Stimulated activated naive CD8-positive, alpha-beta T cell treated with anti-CD3 and anti-CD28 coated beads, Interleukin-15, amount 100 ng/mL, for 72 hours (primary cell): ENCODE data around the gene SDF4.

ENCODE experiments used
- ATAC-seq: fragments of 150-1000 bp; cut with Tn5 transposase; 2 replicates; pipeline ENCODE4 v1.10.0; 2021; ENCODE audit warnings: mild to moderate bottlenecking, moderate library complexity
- DNase-seq, 2 donors: peaks; one replicate each; pipeline ENCODE4 v3.0.0; 2021 to 2022
- H3K27ac Mint-ChIP-seq, 2 donors: one replicate each; pipeline ENCODE4 v1.8.0; 2022; ENCODE audit warnings: mild to moderate bottlenecking in 2 of 2, mixed read lengths in 2 of 2, moderate library complexity in 2 of 2
- H3K27me3 Mint-ChIP-seq: one replicate; pipeline ENCODE4 v1.8.0; 2022; ENCODE audit warnings: mixed read lengths
- H3K4me1 Mint-ChIP-seq: one replicate; pipeline ENCODE4 v1.8.0; 2022; ENCODE audit warnings: mild to moderate bottlenecking, mixed read lengths
- H3K4me3 Mint-ChIP-seq, 2 donors: one replicate each; pipeline ENCODE4 v1.8.0; 2022; ENCODE audit warnings: mild to moderate bottlenecking in 2 of 2, mixed read lengths in 2 of 2, moderate library complexity in 1 of 2
- H3K9me3 Mint-ChIP-seq, 2 donors: one replicate each; pipeline ENCODE4 v1.8.0; 2022; ENCODE audit warnings: mixed read lengths in 2 of 2

SDF4 gene, protein sequence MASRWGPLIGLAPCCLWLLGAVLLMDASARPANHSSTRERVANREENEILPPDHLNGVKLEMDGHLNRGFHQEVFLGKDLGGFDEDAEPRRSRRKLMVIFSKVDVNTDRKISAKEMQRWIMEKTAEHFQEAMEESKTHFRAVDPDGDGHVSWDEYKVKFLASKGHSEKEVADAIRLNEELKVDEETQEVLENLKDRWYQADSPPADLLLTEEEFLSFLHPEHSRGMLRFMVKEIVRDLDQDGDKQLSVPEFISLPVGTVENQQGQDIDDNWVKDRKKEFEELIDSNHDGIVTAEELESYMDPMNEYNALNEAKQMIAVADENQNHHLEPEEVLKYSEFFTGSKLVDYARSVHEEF

DNA sequence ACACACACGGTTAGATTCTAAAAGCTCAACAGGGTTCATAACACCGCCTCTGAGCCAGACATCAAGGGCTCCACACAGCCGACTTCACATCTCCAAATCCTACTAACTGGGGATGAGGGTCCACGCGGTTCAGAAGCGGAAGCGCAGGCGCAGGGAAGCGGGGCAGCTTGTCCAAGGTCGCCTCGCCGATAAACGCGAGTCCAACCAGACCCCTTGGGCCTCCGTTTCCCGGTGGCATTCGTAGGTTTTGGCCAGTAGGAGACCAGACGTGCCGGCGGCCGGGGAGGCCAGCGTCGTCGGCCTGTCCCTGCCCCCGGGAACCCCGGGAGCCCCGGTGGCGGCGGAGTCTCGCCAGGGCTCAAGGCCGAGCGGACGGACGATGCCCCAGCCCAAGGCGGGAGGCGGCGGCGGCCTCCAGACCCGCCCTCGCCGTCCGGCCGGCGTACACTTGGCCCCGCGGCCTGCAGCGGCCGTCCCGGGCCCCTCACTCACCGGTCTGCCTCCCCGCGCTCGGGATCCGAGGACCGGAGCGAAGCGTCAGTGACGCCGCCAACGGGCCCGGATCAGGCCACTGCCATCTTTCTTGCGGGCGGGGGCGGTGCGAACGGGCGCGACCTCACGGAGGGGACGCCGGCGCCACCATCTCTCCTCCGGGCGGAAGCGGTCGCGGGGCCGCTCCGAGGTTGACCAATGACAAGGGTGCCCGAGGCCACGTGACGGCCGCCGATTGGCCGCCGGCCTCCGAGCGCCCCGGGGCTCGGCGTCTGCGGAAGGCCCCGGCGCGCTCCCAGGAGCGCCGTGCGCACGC is at the start of gene SDF4:
Gene SDF4, minus strand, starts transcription at position 602 of the 808 bp plus-strand sequence. CDS start 3,229 bp downstream, outside the sequence.
- Mint-ChIP-seq H3K9me3 (no peaks in the 10 kb centered on the region), H3K4me1 (peaks cover 43% of the 10 kb centered on the region)

DNA sequence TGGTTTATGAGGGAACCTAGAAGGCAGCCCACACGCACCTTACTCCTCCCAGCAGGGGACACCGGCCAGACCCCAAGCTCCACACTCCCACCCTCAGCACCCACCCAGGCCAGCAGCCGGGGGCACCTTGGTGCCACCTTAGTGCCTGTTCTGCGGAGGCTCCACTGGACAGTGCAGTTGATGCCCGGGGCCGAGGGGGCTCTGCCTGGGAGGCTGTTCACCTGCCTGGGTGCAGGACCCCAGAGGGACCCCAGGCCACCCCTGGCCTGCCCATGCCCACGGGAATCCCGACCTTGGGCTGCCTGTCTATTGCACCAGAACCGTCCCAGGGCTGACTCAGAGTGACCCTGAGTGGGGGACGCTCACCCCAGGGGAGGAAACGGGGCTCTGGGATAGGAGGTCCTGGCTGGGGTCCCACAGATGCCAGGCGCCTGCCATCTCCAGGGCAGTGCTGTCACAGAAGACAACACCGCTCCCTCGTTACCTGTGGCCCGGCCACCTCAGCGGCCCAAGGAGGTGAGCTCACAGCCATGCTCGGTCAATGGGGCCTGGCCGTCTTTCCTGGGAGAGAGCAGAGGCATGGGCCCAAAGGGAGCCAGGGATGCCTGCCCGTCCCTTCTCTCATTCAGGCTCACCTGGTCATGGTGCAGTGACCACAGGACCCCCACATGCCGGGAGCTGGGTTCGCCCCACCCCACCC is 49.1 kb upstream of the SDF4 start:
- Mint-ChIP-seq H3K4me1 (peaks cover 14% of the 10 kb centered on the region), H3K4me3 (no peak overlapping the region), H3K27me3 (no peaks in the 10 kb centered on the region), H3K9me3 (no peaks in the 10 kb centered on the region), H3K27ac (no peak overlapping the region)
- no peak for DNase-seq
- ATAC-seq = no peak

More for the DNA sequence above, at the start of gene SDF4:
- H3K4me3 Mint-ChIP-seq = peak within 1 kb of the TSS; percentile 89 to 92
- peak; percentile 96 to 98 for DNase-seq
- peak within 1 kb of the TSS; percentile 94 to 98 for H3K27ac Mint-ChIP-seq
- H3K27me3 Mint-ChIP-seq = no peaks in the 10 kb centered on the region
- ATAC-seq = peak; percentile 95

DNA sequence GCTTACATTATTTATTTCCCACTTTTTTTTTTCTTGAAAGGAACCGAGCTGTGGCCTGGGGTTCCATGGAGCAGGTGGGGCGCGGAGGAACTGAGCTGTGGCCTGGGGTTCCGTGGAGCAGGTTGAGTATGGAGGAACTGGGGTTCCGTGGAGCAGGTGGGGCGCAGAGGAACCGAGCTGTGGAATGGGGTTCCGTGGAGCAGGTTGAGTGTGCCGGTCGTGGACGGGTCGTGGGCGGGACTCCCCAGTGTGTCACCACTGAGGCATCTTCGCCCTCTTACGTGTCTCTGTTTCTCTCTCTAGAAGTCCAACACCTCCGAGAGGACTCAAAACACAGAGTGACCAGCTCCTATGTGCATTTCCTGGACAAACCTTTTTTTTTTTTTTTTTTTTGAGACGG is 47.2 kb upstream of the SDF4 start:
- Mint-ChIP-seq H3K4me1 (peaks cover 21% of the 10 kb centered on the region), H3K27me3 (no peaks in the 10 kb centered on the region)
- DNase-seq = no peak

DNA sequence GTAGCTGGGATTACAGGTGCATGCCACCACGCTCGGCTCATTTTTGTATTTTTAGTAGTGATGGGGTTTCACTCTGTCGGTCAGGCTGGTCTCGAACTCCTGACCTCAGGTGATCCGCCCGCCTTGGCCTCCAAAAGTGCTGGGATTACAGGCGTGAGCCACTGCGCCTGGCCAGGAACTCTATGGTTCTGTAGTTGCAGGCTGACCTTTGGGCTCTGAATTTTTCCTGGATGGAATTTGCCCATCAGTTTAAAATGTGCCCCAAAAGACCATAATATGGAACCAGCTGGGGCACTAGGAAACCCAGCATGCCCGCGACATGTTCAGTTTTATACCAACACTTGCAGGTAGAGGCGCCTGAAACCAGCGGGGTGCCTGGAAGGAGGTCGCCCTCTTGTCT is 46.8 kb upstream of the SDF4 start:
- no peaks in the 10 kb centered on the region for H3K9me3 Mint-ChIP-seq
- no peaks in the 10 kb centered on the region for H3K27me3 Mint-ChIP-seq
- peak overlapping the region in 1 of 2 donors; percentile 25 for H3K27ac Mint-ChIP-seq
- no peak for ATAC-seq
- DNase-seq = no peak
- no peak overlapping the region for H3K4me3 Mint-ChIP-seq
- H3K4me1 Mint-ChIP-seq = peaks cover 19% of the 10 kb centered on the region

More for the DNA sequence above, 47.2 kb upstream of the SDF4 start:
- no peak for ATAC-seq
- no peak overlapping the region for H3K4me3 Mint-ChIP-seq
- H3K9me3 Mint-ChIP-seq = no peaks in the 10 kb centered on the region
- H3K27ac Mint-ChIP-seq = peak overlapping the region in 1 of 2 donors; percentile 25

DNA sequence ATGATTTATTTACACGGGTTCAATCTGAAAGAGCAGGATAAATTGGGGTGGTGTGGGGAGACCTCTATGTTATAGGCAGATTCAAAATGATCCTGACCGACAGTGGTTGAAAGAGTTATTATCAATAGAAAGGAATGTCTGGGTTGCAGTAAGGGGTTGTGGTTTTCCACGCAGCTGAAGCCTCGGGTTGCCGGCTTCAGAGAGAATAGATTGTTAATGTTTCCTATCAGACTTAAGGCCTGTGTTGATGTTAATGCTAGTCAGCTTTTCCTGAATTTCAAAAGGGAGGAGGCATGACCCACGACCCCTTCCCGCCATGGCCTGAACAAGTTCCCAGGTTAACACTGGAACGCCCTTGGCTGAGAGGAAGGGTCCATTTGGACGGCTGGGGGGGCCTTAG is 44.0 kb upstream of the SDF4 start:
- Mint-ChIP-seq H3K27me3 (no peaks in the 10 kb centered on the region), H3K4me3 (no peak overlapping the region), H3K27ac (no peak overlapping the region), H3K9me3 (no peaks in the 10 kb centered on the region), H3K4me1 (peaks cover 29% of the 10 kb centered on the region)
- ATAC-seq = no peak
- no peak for DNase-seq

DNA sequence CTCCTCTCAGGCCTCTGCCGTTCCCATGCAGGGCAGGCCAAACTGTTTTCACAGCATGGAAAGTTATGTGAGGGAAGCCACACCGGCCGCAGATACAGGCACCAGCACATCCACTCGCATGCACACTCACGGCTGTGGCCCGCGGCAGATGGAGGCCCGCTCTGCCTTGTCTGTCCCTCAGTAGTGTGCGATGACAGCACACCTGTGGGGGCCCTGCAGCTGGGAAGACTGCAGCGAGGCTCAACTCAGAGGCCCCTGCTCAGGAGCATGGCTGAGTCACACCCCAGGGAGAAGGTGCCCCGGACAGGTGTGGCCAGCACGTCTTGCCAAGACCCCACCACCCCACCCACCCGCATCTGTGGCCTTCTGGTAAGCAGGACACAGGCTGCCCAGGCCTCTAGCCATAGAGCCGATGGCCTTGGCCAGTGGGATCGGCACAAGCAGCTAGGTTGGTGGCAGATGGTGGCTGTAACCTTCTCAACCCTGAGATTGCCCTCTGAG is 43.2 kb upstream of the SDF4 start:
- H3K27me3 Mint-ChIP-seq = no peaks in the 10 kb centered on the region
- peak overlapping the region; percentile 76 to 84 for H3K4me3 Mint-ChIP-seq
- no peak for DNase-seq
- H3K9me3 Mint-ChIP-seq = no peaks in the 10 kb centered on the region
- peaks cover 38% of the 10 kb centered on the region for H3K4me1 Mint-ChIP-seq
- ATAC-seq = no peak
- no peak overlapping the region for H3K27ac Mint-ChIP-seq

DNA sequence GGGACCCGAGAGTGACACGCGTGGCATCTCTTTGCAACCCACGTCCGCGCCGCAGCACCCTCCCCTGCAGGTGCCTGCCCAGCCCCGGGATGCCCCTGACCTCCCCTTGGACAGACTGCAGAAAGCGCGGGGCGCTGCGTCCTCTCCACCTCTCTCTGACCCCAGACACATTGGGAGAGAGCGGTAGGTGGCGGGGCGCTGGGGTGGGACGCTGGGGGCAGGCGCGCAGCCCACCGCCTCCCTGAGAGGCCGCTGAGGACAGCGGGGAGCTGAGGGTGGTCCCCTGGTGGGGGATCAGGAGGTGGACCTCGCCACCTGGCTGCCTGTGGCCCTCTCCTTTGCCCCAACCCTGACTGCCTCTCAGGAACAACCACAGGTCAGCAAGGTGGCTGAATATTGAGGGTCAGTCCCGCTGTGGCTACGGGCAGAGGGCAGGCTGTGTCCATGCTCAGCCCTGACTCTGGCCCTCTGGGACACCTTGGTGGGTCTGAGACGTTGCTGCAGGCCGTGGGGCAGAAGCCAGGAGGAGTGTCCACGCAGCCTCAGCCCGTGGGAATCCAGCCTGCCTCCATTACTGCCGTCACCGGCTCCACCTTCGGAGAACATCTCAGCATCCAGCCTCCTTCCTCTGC is 42.6 kb upstream of the SDF4 start:
- no peaks in the 10 kb centered on the region for H3K27me3 Mint-ChIP-seq
- H3K9me3 Mint-ChIP-seq = no peaks in the 10 kb centered on the region
- ATAC-seq (peak; percentile 41), DNase-seq (no peak)
- peak overlapping the region in 1 of 2 donors; percentile 48 for H3K27ac Mint-ChIP-seq
- H3K4me3 Mint-ChIP-seq = peak overlapping the region; percentile 76 to 84
- H3K4me1 Mint-ChIP-seq = peaks cover 43% of the 10 kb centered on the region

DNA sequence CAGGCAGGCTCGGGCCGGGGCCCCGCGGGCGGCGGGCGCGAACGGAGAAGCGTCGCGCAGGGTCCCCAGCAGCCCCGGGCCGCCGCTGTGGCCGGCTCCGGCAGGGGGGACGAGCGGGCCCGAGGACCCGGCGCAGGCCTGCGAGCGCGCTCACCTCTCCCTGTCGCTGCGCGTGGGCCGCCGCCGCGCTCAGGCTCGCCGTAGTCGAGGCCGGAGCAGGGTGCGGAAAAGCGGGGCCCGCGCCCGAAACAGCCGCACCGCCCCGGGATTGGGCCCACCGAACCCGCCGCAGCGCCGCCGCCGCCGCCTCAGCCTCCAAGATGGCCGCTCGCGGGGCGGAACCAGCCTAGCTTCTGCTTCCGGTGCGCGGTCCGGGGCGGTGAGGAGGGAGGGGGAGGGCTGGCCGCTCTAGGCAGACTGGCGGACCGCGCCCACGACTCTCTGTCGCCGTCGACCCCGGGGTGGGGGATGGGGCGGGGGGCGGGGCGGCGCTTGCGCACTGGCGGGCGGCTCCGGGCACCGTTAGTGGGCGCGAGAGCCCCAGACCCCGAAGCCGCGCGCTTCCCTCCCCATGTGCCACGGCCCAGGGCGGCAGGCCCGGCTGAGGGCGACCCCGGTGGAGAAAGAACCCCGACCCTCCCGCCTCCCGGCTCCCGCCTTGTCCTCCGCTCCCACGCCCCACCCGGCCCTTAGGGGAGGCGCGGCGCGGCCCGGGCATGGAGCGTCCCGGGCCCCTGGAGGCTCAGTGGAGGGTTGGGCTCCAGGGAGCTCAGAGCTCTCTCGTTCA is 41.9 kb upstream of the SDF4 start, which contains the start of gene UBE2J2:
Gene UBE2J2, minus strand, starts transcription at position 343 of the 787 bp plus-strand sequence. CDS start 5,862 bp downstream, outside the sequence.
- Mint-ChIP-seq H3K4me1 (peaks cover 46% of the 10 kb centered on the region), H3K4me3 (peak within 1 kb of the TSS; percentile 88 to 89), H3K27me3 (no peaks in the 10 kb centered on the region), H3K27ac (peak within 1 kb of the TSS; percentile 89 to 97), H3K9me3 (no peaks in the 10 kb centered on the region)
- DNase-seq (peak; percentile 90 to 92), ATAC-seq (peak; percentile 97)

DNA sequence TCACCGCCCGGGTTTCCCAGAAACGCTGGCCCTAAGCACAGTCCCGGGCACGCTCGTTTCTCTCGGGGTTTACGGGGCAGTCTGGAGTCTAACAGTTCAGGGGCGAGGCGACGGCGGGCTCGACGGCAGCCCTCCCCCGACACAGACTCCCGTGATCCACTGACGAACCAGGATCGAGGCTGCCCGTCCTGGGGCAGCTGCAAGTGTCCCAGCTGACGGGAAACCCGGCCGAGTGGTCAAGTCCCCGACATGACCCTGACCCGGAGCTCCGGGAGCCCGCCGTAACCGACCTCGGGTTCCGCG is 41.4 kb upstream of the SDF4 start:
- DNase-seq = no peak
- H3K4me1 Mint-ChIP-seq = peaks cover 51% of the 10 kb centered on the region

DNA sequence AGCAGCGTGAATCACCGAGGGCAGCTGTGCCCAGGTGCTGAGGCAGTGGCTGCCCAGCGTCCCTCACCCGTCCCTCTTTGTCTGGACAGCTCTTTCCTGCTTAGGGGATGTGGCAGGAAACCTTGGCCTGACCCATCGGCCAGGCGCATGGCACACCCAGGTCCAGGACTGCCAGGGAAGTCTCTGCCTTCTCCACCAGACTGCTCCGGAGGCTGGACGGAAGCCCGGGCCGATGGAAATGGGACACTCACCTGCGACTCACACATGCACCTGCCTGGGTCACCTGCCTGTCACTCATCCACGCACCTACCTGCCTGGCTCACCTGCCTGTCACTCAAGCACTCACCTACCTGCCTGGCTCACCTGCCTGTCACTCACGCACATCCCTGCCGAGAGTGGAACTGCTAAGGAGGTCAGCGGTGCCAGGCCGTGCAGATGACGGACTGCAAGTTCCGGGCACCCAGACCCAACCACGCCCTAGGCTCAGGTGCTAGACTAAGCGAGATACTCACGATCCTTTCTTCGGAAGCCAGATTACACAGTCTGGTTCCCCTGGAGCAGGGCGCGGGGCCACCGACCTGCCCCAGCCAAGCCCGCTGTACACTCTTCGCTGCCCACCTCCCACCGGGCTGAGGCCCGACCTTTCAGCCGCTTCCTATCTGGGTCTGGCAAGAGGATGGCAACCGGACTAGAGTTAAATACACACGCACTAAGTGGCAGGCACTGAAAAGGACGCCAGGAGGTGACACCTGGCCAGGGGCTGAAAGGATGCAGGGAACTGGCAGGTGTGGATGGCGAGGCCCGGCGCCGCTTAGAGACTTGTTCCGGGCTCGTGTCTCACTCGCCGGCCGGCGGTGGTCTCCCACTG is 40.8 kb upstream of the SDF4 start:
- Mint-ChIP-seq H3K4me3 (peak overlapping the region; percentile 88 to 89), H3K27me3 (no peaks in the 10 kb centered on the region), H3K9me3 (no peaks in the 10 kb centered on the region), H3K4me1 (peaks cover 56% of the 10 kb centered on the region), H3K27ac (peak overlapping the region; percentile 89 to 97)
- no peak for ATAC-seq
- no peak for DNase-seq

More for the DNA sequence above, 41.4 kb upstream of the SDF4 start:
- no peaks in the 10 kb centered on the region for H3K9me3 Mint-ChIP-seq
- peak overlapping the region; percentile 88 to 89 for H3K4me3 Mint-ChIP-seq
- H3K27ac Mint-ChIP-seq = peak overlapping the region; percentile 89 to 97
- no peak for ATAC-seq
- no peaks in the 10 kb centered on the region for H3K27me3 Mint-ChIP-seq

DNA sequence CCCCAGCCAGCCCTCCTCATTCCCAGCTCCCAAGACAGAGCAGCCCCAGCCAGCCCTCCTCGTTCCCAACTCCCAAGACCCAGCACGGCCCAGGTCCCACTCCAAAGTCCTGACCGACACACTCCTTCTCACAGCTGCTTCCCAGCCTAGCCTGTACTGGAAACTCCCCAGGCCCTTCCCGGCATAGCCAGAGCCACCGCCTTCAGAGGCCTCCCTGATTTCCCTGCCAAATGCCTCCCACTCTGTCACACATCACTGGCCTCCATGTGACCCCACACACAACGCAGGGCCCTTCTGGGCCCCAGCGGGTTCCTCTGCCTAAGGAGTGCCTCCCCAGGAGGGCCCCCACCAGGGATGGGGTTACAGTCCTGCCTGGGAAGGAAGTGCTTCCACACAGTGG is 39.0 kb upstream of the SDF4 start:
- Mint-ChIP-seq H3K4me1 (peaks cover 66% of the 10 kb centered on the region), H3K4me3 (peak overlapping the region; percentile 69 to 88)
- no peak for DNase-seq

DNA sequence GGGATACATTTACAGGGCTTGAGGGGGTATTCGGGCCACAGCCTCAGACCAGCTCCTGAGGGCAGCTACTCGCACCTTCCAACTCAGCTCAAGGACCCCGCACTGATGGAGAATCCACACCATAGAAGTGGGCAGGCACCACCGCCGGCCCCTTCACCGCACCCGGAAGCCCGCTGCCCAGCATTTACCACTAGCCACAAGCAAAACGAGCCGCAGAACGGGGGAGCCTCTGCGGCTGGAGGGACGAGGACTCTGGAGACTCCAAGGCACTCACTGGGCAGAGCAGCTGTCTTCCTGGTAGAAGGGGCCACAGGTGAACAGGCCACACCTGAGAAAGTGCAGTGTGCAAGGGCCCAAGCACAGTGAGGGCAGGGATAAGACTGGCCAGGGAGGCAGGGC is 36.5 kb upstream of the SDF4 start:
- no peak for DNase-seq
- Mint-ChIP-seq H3K4me3 (no peak overlapping the region), H3K27me3 (no peaks in the 10 kb centered on the region), H3K4me1 (peaks cover 62% of the 10 kb centered on the region), H3K27ac (no peak overlapping the region), H3K9me3 (no peaks in the 10 kb centered on the region)
- no peak for ATAC-seq

More for the DNA sequence above, 39.0 kb upstream of the SDF4 start:
- H3K27ac Mint-ChIP-seq = peak overlapping the region; percentile 76 to 81
- H3K9me3 Mint-ChIP-seq = no peaks in the 10 kb centered on the region
- no peak for ATAC-seq
- H3K27me3 Mint-ChIP-seq = no peaks in the 10 kb centered on the region

DNA sequence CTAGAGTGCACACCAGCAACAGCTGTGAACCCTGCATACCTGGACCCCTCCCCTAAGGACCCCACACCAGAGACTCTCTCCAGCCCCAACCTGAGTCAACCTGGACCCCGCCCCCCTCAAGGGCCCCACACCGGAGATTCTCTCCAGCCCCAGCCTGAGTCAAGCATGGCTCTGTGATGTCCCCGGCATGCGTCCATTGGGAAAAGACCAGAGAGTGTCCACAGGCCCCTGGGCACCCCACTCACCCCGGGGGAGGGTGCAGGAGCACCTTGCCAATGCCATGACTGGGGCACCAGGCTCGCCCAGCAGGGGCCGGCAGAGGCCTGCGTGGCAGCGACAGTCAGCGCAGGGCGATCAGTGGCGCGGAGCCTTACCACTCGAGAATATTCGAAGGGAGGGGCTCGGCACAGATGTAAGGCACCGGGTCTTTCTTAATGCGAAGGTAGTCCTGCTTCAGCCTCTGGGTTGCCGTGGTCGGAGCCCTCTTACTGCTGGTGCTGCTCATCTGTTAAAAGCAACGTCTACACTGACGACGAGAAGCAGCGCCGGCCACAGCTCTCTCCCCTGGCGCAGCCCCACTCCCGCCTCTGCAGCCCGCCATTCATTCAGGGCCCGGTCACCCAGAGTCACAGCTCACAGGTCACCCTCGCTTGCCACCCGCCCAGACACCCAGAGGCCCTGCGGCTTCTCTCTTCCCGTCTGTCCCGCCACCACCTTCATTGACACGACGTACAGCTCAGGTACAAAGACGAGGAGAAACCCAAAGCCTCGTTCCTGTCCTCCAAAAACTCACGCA is 35.9 kb upstream of the SDF4 start:
- H3K4me1 Mint-ChIP-seq = peaks cover 63% of the 10 kb centered on the region
- no peak for DNase-seq
- H3K9me3 Mint-ChIP-seq = no peaks in the 10 kb centered on the region
- ATAC-seq = no peak
- no peaks in the 10 kb centered on the region for H3K27me3 Mint-ChIP-seq
- no peak overlapping the region for H3K27ac Mint-ChIP-seq
- no peak overlapping the region for H3K4me3 Mint-ChIP-seq
